Right ventricle myocardium inferior (tissue), 1 donor: ENCODE results near the gene NOL4. TPM values are rescaled to one million over a fixed set of nuclear protein-coding genes. Genes with fewer than 3 reads are reported as not detected.

Experiments
- ATAC-seq: fragments of 200-7000 bp; cut with Tn5 transposase; one replicate; pipeline ENCODE4 v1.9.1; 2020; ENCODE audit warnings: mild to moderate bottlenecking, moderate library complexity
- DNase-seq: peaks from one replicate; pipeline ENCODE4 v3.0.0; 2021; ENCODE audit errors: missing footprints
- intact Hi-C: fragments of 100-400 bp; cut with DNase I; formaldehyde crosslinking; loops from one replicate; pipeline ENCODE4 v1.11.0; 2022
- total RNA-seq: library from RNA; stranded (reverse); fragmentation: NEBNext Ultra II Directional; extraction: Animal tissue kit (Norgen Biotek cat#: 25700); gene quantifications from one replicate; pipeline ENCODE4 v1.2.1, GENCODE V29; 2021
- donor health status: DM: no; HTN: yes; CAD: no; lungs with severe emphysema.

The NOL4 gene
- total RNA-seq, 1 donor from 2014 or later = not detected

- ATAC-seq = no peak
- intact Hi-C loops = no loop called here
These were observed 17.3 kb downstream of the NOL4 start for GRCh38 chr18:34207344-34207851.

GRCh38 chr18:34203866-34204265 lies 20.8 kb downstream of the NOL4 start:
- ATAC-seq (no peak), DNase-seq (no peak)
- intact Hi-C loops = no loop called here

More at GRCh38 chr18:34207344-34207851, 17.3 kb downstream of the NOL4 start:
- no peak for DNase-seq

GRCh38 chr18:34196256-34196655 lies 28.5 kb downstream of the NOL4 start:
- intact Hi-C loops = no loop called here
- no peak for DNase-seq

GRCh38 chr18:34194239-34194638 lies 30.5 kb downstream of the NOL4 start:
- DNase-seq (no peak), ATAC-seq (no peak)
- intact Hi-C loops = no loop called here

More at GRCh38 chr18:34196256-34196655, 28.5 kb downstream of the NOL4 start:
- no peak for ATAC-seq

GRCh38 chr18:34189656-34190435 lies 34.9 kb downstream of the NOL4 start:
- no peak for ATAC-seq
- intact Hi-C loops = no loop called here
- no peak for DNase-seq
